Right renal pelvis (tissue), 4 donors: ENCODE measurements around the gene ATF3. TPM values are rescaled to one million over a fixed set of nuclear protein-coding genes. Genes with fewer than 3 reads are reported as not detected.
"Not testable (repeated sequence)": the region's sequence is repeated elsewhere in the genome, so short reads cannot be mapped to it uniquely, and the experiment has no call there.

Experiments used
- DNase-seq, 4 donors: peaks; one replicate each; pipeline ENCODE4 v3.0.0-alpha.2; 2013; ENCODE audit warnings: low read depth in 4 of 4, low spot score in 3 of 4, missing footprints in 1 of 4
- polyA plus RNA-seq, 4 donors: library from polyadenylated mRNA; unstranded; fragments of 120-200 nt; gene quantifications; one replicate each; pipeline ENCODE4 v1.2.1, GENCODE V29; 2013; ENCODE audit not compliant: insufficient read length in 4 of 4

ATF3 gene
- polyA plus RNA-seq, 4 donors = 7.7 to 33.9 (median 14.5) TPM

GRCh38 chr1:212624976-212625501 lies 16.5 kb downstream of the ATF3 start:
- no peak for DNase-seq

- DNase-seq = no peak
These were observed 17.4 kb downstream of the ATF3 start for GRCh38 chr1:212625781-212626450.

GRCh38 chr1:212628046-212628445 lies 19.5 kb downstream of the ATF3 start:
- DNase-seq = no peak

- no peak for DNase-seq
These were observed 20.4 kb downstream of the ATF3 start for GRCh38 chr1:212628813-212629415.

GRCh38 chr1:212629450-212630157 lies 21.0 kb downstream of the ATF3 start:
- no peak for DNase-seq

- no peak for DNase-seq
These were observed 21.8 kb downstream of the ATF3 start for GRCh38 chr1:212630158-212630900.

GRCh38 chr1:212633161-212633560 lies 24.6 kb downstream of the ATF3 start:
- no peak for DNase-seq

- no peak for DNase-seq
These were observed 25.7 kb downstream of the ATF3 start for GRCh38 chr1:212634252-212634651.

- no peak for DNase-seq
These were observed 26.6 kb downstream of the ATF3 start for GRCh38 chr1:212635141-212635631.

- no peak for DNase-seq
These were observed 29.3 kb downstream of the ATF3 start for GRCh38 chr1:212637902-212638301.

GRCh38 chr1:212638492-212639151 lies 30.1 kb downstream of the ATF3 start:
- no peak for DNase-seq

- not testable (repeated sequence) for DNase-seq
These were observed 31.0 kb downstream of the ATF3 start for GRCh38 chr1:212639524-212639923.

- DNase-seq = no peak
These were observed 31.8 kb downstream of the ATF3 start for GRCh38 chr1:212640223-212640878.

- DNase-seq = no peak
These were observed 33.4 kb downstream of the ATF3 start for GRCh38 chr1:212641956-212642355.

GRCh38 chr1:212643877-212644276 lies 35.3 kb downstream of the ATF3 start:
- DNase-seq = no peak

- no peak for DNase-seq
These were observed 36.4 kb downstream of the ATF3 start for GRCh38 chr1:212644866-212645545.

GRCh38 chr1:212645546-212646543 lies 37.3 kb downstream of the ATF3 start:
- no peak for DNase-seq

- DNase-seq = no peak
These were observed 38.0 kb downstream of the ATF3 start for GRCh38 chr1:212646588-212646987.
